HEK293 (cell line): ENCODE data around the gene POM121L2.

Experiments used
- CTCF ChIA-PET: fragments of 350-600 bp; formaldehyde crosslinking; extraction: SDS; loops from one replicate; lab custom pipeline; 2021; ENCODE audit warnings: antibody characterized with exemption; lab: Yijun Ruan, JAX
- POLR2A ChIA-PET: fragments of 300-600 bp; formaldehyde crosslinking; extraction: SDS; loops from one replicate; lab custom pipeline; 2020; ENCODE audit warnings: antibody characterized with exemption, inconsistent platforms; lab: Yijun Ruan, JAX
- H3K27ac ChIP-seq: fragments of 200-500 bp; sonication (Bioruptor generic); 2 replicates; pipeline ENCODE4 v1.5.1; 2014; ENCODE audit warnings: low read depth, low read length, control low read depth, inconsistent platforms; ENCODE audit errors: extremely low read depth
- H3K36me3 ChIP-seq, 2 experiments: fragments of 200-500 bp in 1 of 2; sonication (Bioruptor generic) in 1 of 2; 1 replicate in 1 of 2; 2 replicates in 1 of 2; pipeline ENCODE4 v1.5.1; 2014 to 2017; ENCODE audit warnings: inconsistent platforms in 2 of 2, low read length in 2 of 2; ENCODE audit not compliant: control insufficient read depth in 2 of 2, insufficient read depth in 1 of 2
- H3K4me1 ChIP-seq: fragments of 200-500 bp; sonication (Bioruptor generic); 2 replicates; pipeline ENCODE4 v1.5.1; 2014; ENCODE audit warnings: mild to moderate bottlenecking, low read length, inconsistent platforms; ENCODE audit not compliant: control insufficient read depth, insufficient read depth
- H3K4me3 ChIP-seq: 2 replicates; pipeline ENCODE4 v1.5.1; 2011; ENCODE audit warnings: low read depth, mild to moderate bottlenecking, control low read depth, low read length, moderate library complexity
- H3K9me3 ChIP-seq: fragments of 200-500 bp; sonication (Bioruptor generic); 2 replicates; pipeline ENCODE4 v1.5.1; 2014; ENCODE audit warnings: low read depth, low read length, inconsistent platforms; ENCODE audit not compliant: control insufficient read depth, insufficient read depth
- AEBP2 ChIP-seq: fragments of 450-650 bp; formaldehyde crosslinking; IDR thresholded peaks from 2 replicates; pipeline ENCODE4 v1.5.1; 2016; ENCODE audit warnings: missing biosample characterization, missing genetic modification characterization, borderline replicate concordance
- BCL11B ChIP-seq: fragments of 450-650 bp; formaldehyde crosslinking; IDR thresholded peaks from 2 replicates; pipeline ENCODE4 v1.5.1; 2016; ENCODE audit warnings: low read depth, missing biosample characterization, missing genetic modification characterization
- BCL6B ChIP-seq: fragments of 450-650 bp; formaldehyde crosslinking; IDR thresholded peaks from 2 replicates; pipeline ENCODE4 v1.5.1; 2017; ENCODE audit warnings: missing biosample characterization, missing genetic modification characterization
- PBX3 ChIP-seq: sonication (generic); formaldehyde crosslinking; IDR thresholded peaks from 2 replicates; pipeline ENCODE4 v1.8.1; 2022; ENCODE audit warnings: mild to moderate bottlenecking, moderate library complexity, missing genetic modification reagents
- RBAK ChIP-seq: fragments of 450-650 bp; formaldehyde crosslinking; IDR thresholded peaks from 2 replicates; pipeline ENCODE4 v1.5.1; 2016; ENCODE audit warnings: missing biosample characterization, missing genetic modification characterization
- YY2 ChIP-seq: fragments of 450-650 bp; formaldehyde crosslinking; IDR thresholded peaks from 2 replicates; pipeline ENCODE4 v1.5.1; 2016; ENCODE audit warnings: missing biosample characterization, missing genetic modification characterization
- ZBTB11 ChIP-seq: fragments of 450-650 bp; formaldehyde crosslinking; conservative IDR thresholded peaks from 2 replicates; pipeline ENCODE4 v1.5.1; 2016; ENCODE audit warnings: low read depth, missing biosample characterization, missing genetic modification characterization
- ZNF157 ChIP-seq: fragments of 450-650 bp; formaldehyde crosslinking; IDR thresholded peaks from 2 replicates; pipeline ENCODE4 v1.5.1; 2016; ENCODE audit warnings: missing biosample characterization, missing genetic modification characterization
- ZNF223 ChIP-seq: fragments of 450-650 bp; formaldehyde crosslinking; IDR thresholded peaks from 2 replicates; pipeline ENCODE4 v1.5.1; 2016; ENCODE audit warnings: missing biosample characterization, missing genetic modification characterization
- ZNF26 ChIP-seq: fragments of 450-650 bp; formaldehyde crosslinking; IDR thresholded peaks from 2 replicates; pipeline ENCODE4 v1.5.1; 2016; ENCODE audit warnings: missing biosample characterization, missing genetic modification characterization
- ZNF302 ChIP-seq: fragments of 450-650 bp; formaldehyde crosslinking; IDR thresholded peaks from 2 replicates; pipeline ENCODE4 v1.5.1; 2016; ENCODE audit warnings: missing biosample characterization, missing genetic modification characterization, low read depth
- ZNF335 ChIP-seq: fragments of 450-650 bp; formaldehyde crosslinking; conservative IDR thresholded peaks from 2 replicates; pipeline ENCODE4 v1.5.1; 2016; ENCODE audit warnings: missing biosample characterization, missing genetic modification characterization
- ZNF350 ChIP-seq: fragments of 450-650 bp; formaldehyde crosslinking; IDR thresholded peaks from 2 replicates; pipeline ENCODE4 v1.5.0; 2017; ENCODE audit warnings: missing biosample characterization, mild to moderate bottlenecking, missing genetic modification characterization
- ZNF354C ChIP-seq: fragments of 450-650 bp; formaldehyde crosslinking; IDR thresholded peaks from 2 replicates; pipeline ENCODE4 v1.5.1; 2016; ENCODE audit warnings: missing biosample characterization, missing genetic modification characterization, low read depth, borderline replicate concordance
- ZNF37A ChIP-seq: fragments of 450-650 bp; IDR thresholded peaks from 2 replicates; pipeline ENCODE4 v1.5.1; 2018; ENCODE audit warnings: missing biosample characterization, missing genetic modification characterization
- ZNF391 ChIP-seq: fragments of 450-650 bp; formaldehyde crosslinking; IDR thresholded peaks from 2 replicates; pipeline ENCODE4 v1.5.1; 2016; ENCODE audit warnings: low read depth, missing biosample characterization, missing genetic modification characterization, borderline replicate concordance
- ZNF48 ChIP-seq: fragments of 450-650 bp; formaldehyde crosslinking; IDR thresholded peaks from 2 replicates; pipeline ENCODE4 v1.5.1; 2016; ENCODE audit warnings: missing biosample characterization, missing genetic modification characterization
- ZNF488 ChIP-seq: fragments of 450-650 bp; formaldehyde crosslinking; IDR thresholded peaks from 2 replicates; pipeline ENCODE4 v1.5.1; 2016; ENCODE audit warnings: missing biosample characterization, missing genetic modification characterization
- ZNF658 ChIP-seq: fragments of 450-650 bp; formaldehyde crosslinking; IDR thresholded peaks from 2 replicates; pipeline ENCODE4; 2016; ENCODE audit warnings: missing biosample characterization, missing genetic modification characterization
- ZNF707 ChIP-seq: fragments of 450-650 bp; formaldehyde crosslinking; IDR thresholded peaks from 2 replicates; pipeline ENCODE4 v1.5.1; 2016; ENCODE audit warnings: missing biosample characterization, missing genetic modification characterization
- ZNF776 ChIP-seq: fragments of 450-650 bp; formaldehyde crosslinking; IDR thresholded peaks from 2 replicates; pipeline ENCODE4 v1.5.0; 2017; ENCODE audit warnings: missing biosample characterization, missing genetic modification characterization, borderline replicate concordance
- ZNF785 ChIP-seq: fragments of 450-650 bp; formaldehyde crosslinking; IDR thresholded peaks from 2 replicates; pipeline ENCODE4 v1.5.1; 2016; ENCODE audit warnings: missing biosample characterization, missing genetic modification characterization
- ZNF843 ChIP-seq: fragments of 450-650 bp; formaldehyde crosslinking; IDR thresholded peaks from 2 replicates; pipeline ENCODE4 v1.5.1; 2016; ENCODE audit warnings: missing biosample characterization, missing genetic modification characterization

POM121L2 gene

GRCh38 chr6:27303613-27304272 lies 8.3 kb downstream of the POM121L2 start:
- no peaks in the 10 kb centered on the region for H3K9me3 ChIP-seq
- H3K4me3 ChIP-seq, result no peak overlapping the region
- TF ChIP-seq PBX3 (CRISPR knock-in tag) (no peak), BCL6B (no peak), YY2 (tag by site-specific recombination) (no peak), ZNF391 (tag by site-specific recombination) (no peak), ZNF350 (no peak), ZBTB11 (tag by site-specific recombination) (no peak)
- TF ChIP-seq, all 188 proteins: peak for 0
- POLR2A ChIA-PET, result no interaction called here
- Histone ChIP-seq H3K36me3 (no peaks in the 10 kb centered on the region), H3K27ac (no peak overlapping the region), H3K4me1 (no peaks in the 10 kb centered on the region)
- CTCF ChIA-PET, result interaction anchor here (0.6 to 1.7 kb wide), 6 partner anchors 8 to 597 kb away, joined by 3 to 7 read pairs (median 4); no protein-coding TSS in a partner anchor

- H3K4me3 ChIP-seq, result peak overlapping the region; percentile 83
- POLR2A ChIA-PET, result interaction anchor here (0.7 to 1.1 kb wide), 5 partner anchors 46 to 510 kb away, joined by 3 to 5 read pairs (median 4); partner anchors contain the start of gene ZNF184
- H3K36me3 ChIP-seq, result no peaks in the 10 kb centered on the region
- no peak overlapping the region; the same call in 1 of the 2 replicates for H3K27ac ChIP-seq
- CTCF ChIA-PET, result interaction anchor here (0.7 to 1.0 kb wide), 2 partner anchors 60 to 225 kb away, joined by 3 to 6 read pairs; no protein-coding TSS in a partner anchor
- H3K9me3 ChIP-seq, result no peaks in the 10 kb centered on the region
- no peaks in the 10 kb centered on the region for H3K4me1 ChIP-seq
- TF ChIP-seq ZNF302 (tag by site-specific recombination) (no peak), ZNF26 (tag by site-specific recombination) (no peak), ZNF48 (tag by site-specific recombination) (no peak), ZNF157 (no peak), ZNF335 (tag by site-specific recombination) (peak; percentile 57; the same call in 1 of the 2 replicates), BCL11B (tag by site-specific recombination) (no peak), ZNF658 (tag by site-specific recombination) (no peak), ZNF223 (tag by site-specific recombination) (peak; percentile 94), ZNF776 (tag by site-specific recombination) (no peak), AEBP2 (tag by site-specific recombination) (no peak), ZNF354C (tag by site-specific recombination) (no peak), RBAK (tag by site-specific recombination) (no peak), ZNF785 (no peak), ZNF843 (0 out of 2 replicates have a peak, but pooled peaks have one; percentile 27), ZNF707 (tag by site-specific recombination) (no peak), ZNF37A (no peak), ZNF488 (tag by site-specific recombination) (no peak)
Observed at GRCh38 chr6:27297857-27298730, 14.0 kb downstream of the POM121L2 start.
